WTC11 (cell line): ENCODE results near the gene HNF1B. TPM values are rescaled to one million over a fixed set of nuclear protein-coding genes. Genes with fewer than 3 reads are reported as not detected.

Source experiments
- ATAC-seq: fragments of 200-7000 bp; cut with Tn5 transposase; 2 replicates; pipeline ENCODE4 v1.10.0; 2021; ENCODE audit warnings: mild to moderate bottlenecking, moderate library complexity
- CTCF ChIA-PET: fragments of 300-600 bp; sonication (Branson Sonifier 250); formaldehyde crosslinking; loops from one replicate; lab custom pipeline; 2021; ENCODE audit warnings: antibody characterized with exemption; lab: Charles Lee
- POLR2A ChIA-PET: fragments of 350-600 bp; sonication (Branson Sonifier 250); formaldehyde crosslinking; loops from one replicate; lab custom pipeline; 2021; ENCODE audit warnings: antibody characterized with exemption; lab: Charles Lee
- DNase-seq: peaks from one replicate; pipeline ENCODE4 v3.0.0; 2021; ENCODE audit warnings: low spot score
- H3K27ac Mint-ChIP-seq: 2 replicates; pipeline ENCODE4 v1.8.0; 2021; ENCODE audit warnings: mixed read lengths
- H3K27me3 Mint-ChIP-seq: 2 replicates; pipeline ENCODE4 v1.8.0; 2021; ENCODE audit warnings: low read depth, mild to moderate bottlenecking, moderate library complexity, mixed read lengths
- H3K36me3 Mint-ChIP-seq: 2 replicates; pipeline ENCODE4 v1.8.0; 2021; ENCODE audit warnings: mixed read lengths
- H3K4me1 Mint-ChIP-seq: 2 replicates; pipeline ENCODE4 v1.8.0; 2022; ENCODE audit warnings: mixed read lengths
- H3K4me3 Mint-ChIP-seq: 2 replicates; pipeline ENCODE4 v1.8.0; 2021; ENCODE audit warnings: mild to moderate bottlenecking, moderate library complexity, mixed read lengths
- H3K9me3 Mint-ChIP-seq: 2 replicates; pipeline ENCODE4 v1.8.0; 2021; ENCODE audit warnings: mixed read lengths
- CTCF ChIP-seq: fragments of 200-600 bp; IDR thresholded peaks from 2 replicates; pipeline ENCODE4 v1.8.0; 2022; ENCODE audit warnings: antibody characterized with exemption
- KAT7 ChIP-seq: sonication (generic); formaldehyde crosslinking; IDR thresholded peaks from 2 replicates; pipeline ENCODE4 v1.8.1; 2023; ENCODE audit warnings: missing genetic modification reagents, mild to moderate bottlenecking, borderline replicate concordance
- MAX ChIP-seq: sonication (generic); formaldehyde crosslinking; IDR thresholded peaks from 2 replicates; pipeline ENCODE4 v1.8.0; 2022; ENCODE audit warnings: mild to moderate bottlenecking, missing genetic modification reagents
- MXD4 ChIP-seq: fragments of 250-450 bp; sonication (Bioruptor Pico); IDR thresholded peaks from 2 replicates; pipeline ENCODE4 v1.8.0; 2021; ENCODE audit warnings: mild to moderate bottlenecking, moderate library complexity, borderline replicate concordance
- NFATC4 ChIP-seq: fragments of 250-450 bp; sonication (Bioruptor Pico); IDR thresholded peaks from 2 replicates; pipeline ENCODE4 v1.9.0; 2021; ENCODE audit warnings: mild to moderate bottlenecking
- SMAD3 ChIP-seq: sonication (generic); formaldehyde crosslinking; IDR thresholded peaks from 2 replicates; pipeline ENCODE4 v1.8.0; 2022; ENCODE audit warnings: missing genetic modification reagents, mild to moderate bottlenecking, borderline replicate concordance
- SMAD4 ChIP-seq: sonication (generic); formaldehyde crosslinking; IDR thresholded peaks from 2 replicates; pipeline ENCODE4 v1.8.0; 2022; ENCODE audit warnings: mild to moderate bottlenecking, missing genetic modification reagents
- ZBTB21 ChIP-seq: sonication (generic); formaldehyde crosslinking; IDR thresholded peaks from 2 replicates; pipeline ENCODE4 v1.8.1; 2023; ENCODE audit warnings: mild to moderate bottlenecking, missing genetic modification reagents, borderline replicate concordance
- ZNF138 ChIP-seq: sonication (generic); formaldehyde crosslinking; conservative IDR thresholded peaks from 2 replicates; pipeline ENCODE4 v1.8.1; 2022; ENCODE audit warnings: mild to moderate bottlenecking, moderate library complexity, missing genetic modification reagents
- ZNF219 ChIP-seq: sonication (generic); formaldehyde crosslinking; IDR thresholded peaks from 2 replicates; pipeline ENCODE4 v1.8.0; 2023; ENCODE audit warnings: missing genetic modification reagents, mild to moderate bottlenecking, borderline replicate concordance
- ZNF232 ChIP-seq: sonication (generic); formaldehyde crosslinking; IDR thresholded peaks from 2 replicates; pipeline ENCODE4 v1.8.0; 2022; ENCODE audit warnings: mild to moderate bottlenecking, missing genetic modification reagents
- ZNF396 ChIP-seq: fragments of 250-450 bp; sonication (Bioruptor Pico); IDR thresholded peaks from 2 replicates; pipeline ENCODE4 v1.8.0; 2021; ENCODE audit warnings: mild to moderate bottlenecking, moderate library complexity, borderline replicate concordance
- ZNF671 ChIP-seq: fragments of 250-450 bp; sonication (Bioruptor Pico); IDR thresholded peaks from 2 replicates; pipeline ENCODE4 v1.8.0; 2021; ENCODE audit warnings: mild to moderate bottlenecking
- ZSCAN18 ChIP-seq: fragments of 250-450 bp; sonication (Bioruptor Pico); IDR thresholded peaks from 2 replicates; pipeline ENCODE4 v2.1.2; 2022; ENCODE audit warnings: mild to moderate bottlenecking, moderate library complexity
- total RNA-seq: library from RNA; stranded (reverse); gene quantifications from 3 replicates; pipeline ENCODE4 v1.2.3, GENCODE V29; 2021

HNF1B gene
- total RNA-seq, 1 experiment from 2014 or later = 0.26 TPM

- Mint-ChIP-seq H3K4me3 (no peak overlapping the region), H3K27ac (no peak overlapping the region), H3K36me3 (no peaks in the 10 kb centered on the region), H3K27me3 (no peaks in the 10 kb centered on the region), H3K4me1 (no peaks in the 10 kb centered on the region; the same call in 1 of the 2 replicates), H3K9me3 (no peaks in the 10 kb centered on the region)
- ATAC-seq (peak; percentile 71), DNase-seq (peak; percentile 30)
- POLR2A ChIA-PET = interaction anchor here (1.2 kb wide), 1 partner anchor 24 kb away, joined by 4 read pairs; no protein-coding TSS in a partner anchor
- CTCF ChIA-PET = interaction anchor here (0.6 to 2.7 kb wide), 14 partner anchors 11 to 264 kb away, joined by 3 to 27 read pairs (median 4); partner anchors contain the start of gene HNF1B
- TF ChIP-seq ZBTB21 (CRISPR knock-in tag) = no peak
- peak; percentile 73 for TF ChIP-seq CTCF
- TF ChIP-seq ZSCAN18 = peak; percentile 2; the same call in 1 of the 2 replicates
- TF ChIP-seq ZNF396 (CRISPR knock-in tag) = 0 out of 2 replicates have a peak, but pooled peaks have one; percentile 40
- 0 out of 2 replicates have a peak, but pooled peaks have one; percentile 19 for TF ChIP-seq ZNF671 (CRISPR knock-in tag)
These were observed 46.9 kb upstream of the HNF1B start for GRCh38 chr17:37791447-37792399.

- no peak overlapping the region for H3K27ac Mint-ChIP-seq
- CTCF ChIA-PET = interaction anchor here (1.1 to 2.7 kb wide), 3 partner anchors 19 to 54 kb away, joined by 3 to 27 read pairs (median 8); no protein-coding TSS in a partner anchor
- no peak for DNase-seq
- H3K9me3 Mint-ChIP-seq = no peaks in the 10 kb centered on the region
- POLR2A ChIA-PET = no interaction called here
- no peaks in the 10 kb centered on the region for H3K36me3 Mint-ChIP-seq
- TF ChIP-seq SMAD3 (CRISPR knock-in tag) (no peak), NFATC4 (CRISPR knock-in tag) (no peak), MAX (CRISPR knock-in tag) (no peak), ZNF232 (CRISPR knock-in tag) (no peak), KAT7 (CRISPR knock-in tag) (no peak), SMAD4 (CRISPR knock-in tag) (no peak), MXD4 (no peak), ZBTB21 (CRISPR knock-in tag) (no peak)
- H3K4me1 Mint-ChIP-seq = no peaks in the 10 kb centered on the region
- no peaks in the 10 kb centered on the region for H3K27me3 Mint-ChIP-seq
- no peak for ATAC-seq
- no peak overlapping the region for H3K4me3 Mint-ChIP-seq
These were observed 45.1 kb upstream of the HNF1B start for GRCh38 chr17:37789771-37790541.

- ATAC-seq (no peak), DNase-seq (no peak)
- TF ChIP-seq ZNF138 (no peak), ZNF219 (CRISPR knock-in tag) (no peak)
- H3K36me3 Mint-ChIP-seq = no peaks in the 10 kb centered on the region
- no peak overlapping the region for H3K4me3 Mint-ChIP-seq
- POLR2A ChIA-PET = no interaction called here
- H3K4me1 Mint-ChIP-seq = no peaks in the 10 kb centered on the region
- H3K27me3 Mint-ChIP-seq = no peaks in the 10 kb centered on the region; the same call in 1 of the 2 replicates
- CTCF ChIA-PET = interaction anchor here (0.5 kb wide), 1 partner anchor 139 kb away, joined by 5 read pairs; no protein-coding TSS in a partner anchor
- H3K9me3 Mint-ChIP-seq = no peaks in the 10 kb centered on the region
- H3K27ac Mint-ChIP-seq = no peak overlapping the region
These were observed 44.2 kb upstream of the HNF1B start for GRCh38 chr17:37789021-37789565.
